BE2C (cell line): ENCODE results near the gene CSPG4.
A peak's percentile ranks its signal among the peaks of the same experiment; 100 is the strongest.

Experiments
- DNase-seq: peaks from one replicate; pipeline ENCODE4 v3.0.0-alpha.2; 2020
- H3K27me3 ChIP-seq: fragments of 250-450 bp; sonication (Bioruptor Pico); 2 replicates; pipeline ENCODE4 v1.5.1; 2020; ENCODE audit warnings: mild to moderate bottlenecking
- H3K36me3 ChIP-seq: fragments of 250-450 bp; sonication (Bioruptor Pico); 2 replicates; pipeline ENCODE4 v1.5.1; 2020; ENCODE audit warnings: mild to moderate bottlenecking
- H3K4me1 ChIP-seq: fragments of 250-450 bp; sonication (Bioruptor Pico); 2 replicates; pipeline ENCODE4 v1.5.1; 2020
- H3K4me3 ChIP-seq: 2 replicates; pipeline ENCODE4 v1.5.1; 2011; ENCODE audit warnings: low read depth, low read length
- H3K9me3 ChIP-seq: fragments of 250-450 bp; sonication (Bioruptor Pico); 2 replicates; pipeline ENCODE4 v1.5.1; 2020
- TF ChIP-seq, protein P1 (sequence below): IDR thresholded peaks from 2 replicates; pipeline ENCODE4 v1.5.1; 2012; ENCODE audit warnings: mild to moderate bottlenecking, low read depth, low read length

Gene CSPG4

DNA sequence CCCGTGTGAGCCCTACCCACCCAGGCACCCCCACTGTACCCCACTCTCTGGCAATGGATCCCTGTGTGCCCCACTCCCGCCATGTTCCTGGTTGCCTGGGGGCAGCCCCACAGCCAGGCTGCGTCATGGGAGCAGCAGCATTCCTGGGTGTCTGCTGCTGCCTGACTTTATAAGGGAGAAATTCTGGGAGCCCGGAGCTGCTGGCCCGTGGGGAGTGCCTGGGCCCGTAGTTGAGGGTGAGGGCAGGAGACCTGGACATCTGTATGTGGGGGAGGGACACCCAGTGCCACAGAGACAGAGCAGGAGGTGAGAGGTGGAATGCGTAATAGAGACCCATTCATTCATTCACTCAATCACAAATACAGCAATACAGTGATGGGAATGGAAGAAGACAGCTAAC, 15.1 kb downstream of the CSPG4 start:
- Histone ChIP-seq H3K4me3 (no peak overlapping the region), H3K9me3 (no peaks in the 10 kb centered on the region), H3K4me1 (peaks cover 79% of the 10 kb centered on the region), H3K36me3 (no peaks in the 10 kb centered on the region), H3K27me3 (no peaks in the 10 kb centered on the region)
- TF ChIP-seq, protein P1, sequence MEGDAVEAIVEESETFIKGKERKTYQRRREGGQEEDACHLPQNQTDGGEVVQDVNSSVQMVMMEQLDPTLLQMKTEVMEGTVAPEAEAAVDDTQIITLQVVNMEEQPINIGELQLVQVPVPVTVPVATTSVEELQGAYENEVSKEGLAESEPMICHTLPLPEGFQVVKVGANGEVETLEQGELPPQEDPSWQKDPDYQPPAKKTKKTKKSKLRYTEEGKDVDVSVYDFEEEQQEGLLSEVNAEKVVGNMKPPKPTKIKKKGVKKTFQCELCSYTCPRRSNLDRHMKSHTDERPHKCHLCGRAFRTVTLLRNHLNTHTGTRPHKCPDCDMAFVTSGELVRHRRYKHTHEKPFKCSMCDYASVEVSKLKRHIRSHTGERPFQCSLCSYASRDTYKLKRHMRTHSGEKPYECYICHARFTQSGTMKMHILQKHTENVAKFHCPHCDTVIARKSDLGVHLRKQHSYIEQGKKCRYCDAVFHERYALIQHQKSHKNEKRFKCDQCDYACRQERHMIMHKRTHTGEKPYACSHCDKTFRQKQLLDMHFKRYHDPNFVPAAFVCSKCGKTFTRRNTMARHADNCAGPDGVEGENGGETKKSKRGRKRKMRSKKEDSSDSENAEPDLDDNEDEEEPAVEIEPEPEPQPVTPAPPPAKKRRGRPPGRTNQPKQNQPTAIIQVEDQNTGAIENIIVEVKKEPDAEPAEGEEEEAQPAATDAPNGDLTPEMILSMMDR = no peak
- DNase-seq = no peak

DNA sequence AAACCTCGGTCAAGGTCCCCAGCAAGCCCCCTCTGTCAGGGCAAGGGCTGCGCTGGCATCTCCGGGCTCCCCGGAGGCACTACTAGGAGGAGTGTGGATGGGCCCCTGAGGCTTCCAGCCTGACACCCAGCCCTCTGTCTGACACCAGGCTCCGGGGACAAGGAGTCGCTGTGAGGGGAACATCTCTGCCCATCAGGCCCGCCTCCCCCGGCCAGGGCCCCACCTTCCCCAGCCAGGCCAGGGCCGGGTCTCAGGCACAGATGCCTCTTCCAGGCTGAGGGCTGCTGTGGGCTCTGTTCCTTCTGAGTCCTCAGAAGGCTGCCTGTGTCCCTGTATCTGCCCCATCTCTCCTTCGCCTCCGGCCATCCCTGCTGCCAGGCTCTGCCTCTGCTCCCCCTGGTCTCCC, 15.8 kb downstream of the CSPG4 start:
- H3K27me3 ChIP-seq = no peaks in the 10 kb centered on the region
- H3K4me3 ChIP-seq = no peak overlapping the region
- peak; percentile 71 for DNase-seq
- TF ChIP-seq, protein P1 = no peak
- peaks cover 72% of the 10 kb centered on the region for H3K4me1 ChIP-seq
- H3K9me3 ChIP-seq = no peaks in the 10 kb centered on the region
- no peaks in the 10 kb centered on the region for H3K36me3 ChIP-seq

DNA sequence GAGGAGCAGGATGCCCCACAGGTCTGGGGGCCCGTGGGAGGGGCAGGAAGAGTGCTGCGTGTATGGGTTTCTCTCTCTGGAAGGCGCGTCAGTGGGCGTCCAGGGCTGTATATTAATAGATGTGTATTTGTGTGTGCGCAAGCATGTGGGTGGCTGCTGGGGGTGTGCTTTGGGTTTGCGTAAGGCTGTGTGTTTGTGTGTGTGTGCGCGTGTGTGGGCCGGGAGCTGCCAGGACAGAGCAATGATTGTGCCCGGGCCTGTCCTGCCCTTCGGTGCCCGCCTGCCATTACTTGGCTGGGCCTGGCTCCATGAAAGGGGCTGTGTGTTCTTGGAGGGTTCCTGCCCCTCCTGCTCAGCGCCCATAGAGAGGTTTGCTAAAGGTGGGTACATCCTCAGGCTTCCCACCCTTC, 16.3 kb downstream of the CSPG4 start:
- Histone ChIP-seq H3K4me1 (peaks cover 69% of the 10 kb centered on the region), H3K36me3 (no peaks in the 10 kb centered on the region), H3K9me3 (no peaks in the 10 kb centered on the region), H3K27me3 (no peaks in the 10 kb centered on the region), H3K4me3 (no peak overlapping the region)
- TF ChIP-seq, protein P1 = no peak
- no peak for DNase-seq

DNA sequence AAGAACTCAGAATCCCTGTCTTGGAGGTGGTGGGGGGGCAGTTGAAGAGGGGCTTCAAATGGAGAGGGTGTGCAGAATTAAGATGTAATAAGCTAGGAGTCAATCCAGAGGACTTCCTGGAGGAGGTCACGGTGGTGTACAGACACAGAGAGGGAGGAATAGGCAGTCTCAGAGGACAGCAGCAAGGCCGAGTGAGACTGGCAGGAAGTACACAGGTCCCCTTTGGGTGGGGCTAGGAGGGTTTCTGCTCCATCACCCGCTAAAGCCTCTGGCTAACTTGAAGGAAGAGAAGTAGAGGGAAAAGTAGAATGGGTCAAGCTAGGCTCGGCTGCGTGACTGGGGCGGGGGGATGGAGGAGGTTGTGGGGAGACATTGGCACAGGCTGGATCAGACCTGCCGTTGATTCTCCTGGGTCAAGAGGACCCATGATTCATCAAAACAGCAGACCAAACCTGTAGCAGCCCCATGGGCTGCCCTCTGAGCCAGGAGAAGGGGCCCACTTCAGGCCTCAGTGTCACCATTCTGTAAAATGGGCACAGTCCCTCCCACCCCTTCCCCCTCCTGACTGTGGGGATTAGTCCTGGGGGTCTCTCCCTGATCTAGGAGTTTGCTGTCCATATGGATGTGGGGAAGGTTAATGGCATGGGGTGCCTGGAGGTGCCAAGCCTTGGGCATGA, 16.9 kb downstream of the CSPG4 start:
- DNase-seq = no peak
- TF ChIP-seq, protein P1 = no peak
- H3K4me1 ChIP-seq = peaks cover 65% of the 10 kb centered on the region
- no peaks in the 10 kb centered on the region for H3K27me3 ChIP-seq
- no peak overlapping the region for H3K4me3 ChIP-seq
- no peaks in the 10 kb centered on the region for H3K36me3 ChIP-seq
- H3K9me3 ChIP-seq = no peaks in the 10 kb centered on the region

DNA sequence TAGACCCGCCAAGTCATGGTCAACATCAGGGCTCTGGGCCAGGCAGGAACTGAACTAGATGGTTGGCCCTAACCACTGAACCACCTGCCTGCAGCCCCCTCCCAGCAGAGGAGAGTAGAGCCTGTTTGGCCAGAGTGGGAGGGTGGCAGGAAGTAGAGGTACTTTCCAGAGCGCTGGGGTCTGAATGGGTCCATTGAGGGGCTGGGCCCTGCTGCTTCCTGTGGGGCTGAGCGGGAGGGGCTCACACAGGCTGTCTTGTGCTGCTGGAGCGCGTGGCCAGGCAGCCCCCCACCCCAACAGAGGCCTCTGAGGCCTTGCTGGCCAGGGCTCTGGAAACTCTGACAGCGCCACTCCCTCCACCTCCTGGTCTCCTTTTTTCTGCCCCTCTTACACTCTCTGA, 17.4 kb downstream of the CSPG4 start:
- no peaks in the 10 kb centered on the region for H3K9me3 ChIP-seq
- H3K27me3 ChIP-seq = no peaks in the 10 kb centered on the region
- TF ChIP-seq, protein P1 = no peak
- H3K4me3 ChIP-seq = no peak overlapping the region
- peaks cover 62% of the 10 kb centered on the region for H3K4me1 ChIP-seq
- H3K36me3 ChIP-seq = no peaks in the 10 kb centered on the region
- no peak for DNase-seq
